ENCODE results near the gene IGFLR1.

The IGFLR1 gene

GRCh38 chr19:35723671-35724070 is 18.6 kb downstream of the IGFLR1 start:
- no peak for DNase-seq (ENCODE audit: low spot score)

- DNase-seq (ENCODE audit: low spot score) = no peak
These were observed 19.4 kb downstream of the IGFLR1 start for GRCh38 chr19:35722897-35723296.

GRCh38 chr19:35722461-35722860 is 19.8 kb downstream of the IGFLR1 start:
- DNase-seq (ENCODE audit: low spot score) = no peak

- DNase-seq (ENCODE audit: low spot score) = no peak
These were observed 20.9 kb downstream of the IGFLR1 start for GRCh38 chr19:35721374-35721773.

- no peak for DNase-seq (ENCODE audit: low spot score)
These were observed 21.6 kb downstream of the IGFLR1 start for GRCh38 chr19:35720648-35721047.

- DNase-seq (ENCODE audit: low spot score) = no peak
These were observed 22.1 kb downstream of the IGFLR1 start for GRCh38 chr19:35720163-35720524.

GRCh38 chr19:35719402-35720162 is 22.7 kb downstream of the IGFLR1 start:
- no peak for DNase-seq (ENCODE audit: low spot score)

- DNase-seq (ENCODE audit: low spot score) = peak; percentile 51
These were observed 23.8 kb downstream of the IGFLR1 start for GRCh38 chr19:35718345-35719041.

- DNase-seq (ENCODE audit: low spot score) = no peak
These were observed 24.4 kb downstream of the IGFLR1 start, which contains the start of gene KMT2B for GRCh38 chr19:35717665-35718344. Gene KMT2B (plus strand): TSS chr19:35718003. CDS start chr19:35718019, 16 bp downstream.

- peak; percentile 97 for DNase-seq (ENCODE audit: low spot score)
These were observed 25.2 kb downstream of the IGFLR1 start for GRCh38 chr19:35716801-35717664.

GRCh38 chr19:35715981-35716800 is 26.1 kb downstream of the IGFLR1 start:
- DNase-seq (ENCODE audit: low spot score) = no peak

- no peak for DNase-seq (ENCODE audit: low spot score)
These were observed 26.9 kb downstream of the IGFLR1 start for GRCh38 chr19:35715355-35715809.

- peak; percentile 35 for DNase-seq (ENCODE audit: low spot score)
These were observed 27.5 kb downstream of the IGFLR1 start for GRCh38 chr19:35714601-35715354.

- no peak for DNase-seq (ENCODE audit: low spot score)
These were observed 28.3 kb downstream of the IGFLR1 start for GRCh38 chr19:35713904-35714495.

GRCh38 chr19:35713506-35713850 is 28.8 kb downstream of the IGFLR1 start:
- DNase-seq (ENCODE audit: low spot score) = no peak

- no peak for DNase-seq (ENCODE audit: low spot score)
These were observed 29.4 kb downstream of the IGFLR1 start for GRCh38 chr19:35712567-35713505.

GRCh38 chr19:35710784-35711723 is 31.2 kb downstream of the IGFLR1 start:
- peak; percentile 52 for DNase-seq (ENCODE audit: low spot score)

- DNase-seq (ENCODE audit: low spot score) = no peak
These were observed 33.9 kb downstream of the IGFLR1 start for GRCh38 chr19:35708391-35708790.

Measured in NAMALWA (cell line).